GM21367 (cell line): ENCODE data around the gene HDGFL2.

Experiments
- ATAC-seq: cut with Tn5 transposase; IDR thresholded peaks from one replicate; pipeline ENCODE4 v1.9.1; 2021; ENCODE audit not compliant: unreplicated experiment

Gene HDGFL2

DNA sequence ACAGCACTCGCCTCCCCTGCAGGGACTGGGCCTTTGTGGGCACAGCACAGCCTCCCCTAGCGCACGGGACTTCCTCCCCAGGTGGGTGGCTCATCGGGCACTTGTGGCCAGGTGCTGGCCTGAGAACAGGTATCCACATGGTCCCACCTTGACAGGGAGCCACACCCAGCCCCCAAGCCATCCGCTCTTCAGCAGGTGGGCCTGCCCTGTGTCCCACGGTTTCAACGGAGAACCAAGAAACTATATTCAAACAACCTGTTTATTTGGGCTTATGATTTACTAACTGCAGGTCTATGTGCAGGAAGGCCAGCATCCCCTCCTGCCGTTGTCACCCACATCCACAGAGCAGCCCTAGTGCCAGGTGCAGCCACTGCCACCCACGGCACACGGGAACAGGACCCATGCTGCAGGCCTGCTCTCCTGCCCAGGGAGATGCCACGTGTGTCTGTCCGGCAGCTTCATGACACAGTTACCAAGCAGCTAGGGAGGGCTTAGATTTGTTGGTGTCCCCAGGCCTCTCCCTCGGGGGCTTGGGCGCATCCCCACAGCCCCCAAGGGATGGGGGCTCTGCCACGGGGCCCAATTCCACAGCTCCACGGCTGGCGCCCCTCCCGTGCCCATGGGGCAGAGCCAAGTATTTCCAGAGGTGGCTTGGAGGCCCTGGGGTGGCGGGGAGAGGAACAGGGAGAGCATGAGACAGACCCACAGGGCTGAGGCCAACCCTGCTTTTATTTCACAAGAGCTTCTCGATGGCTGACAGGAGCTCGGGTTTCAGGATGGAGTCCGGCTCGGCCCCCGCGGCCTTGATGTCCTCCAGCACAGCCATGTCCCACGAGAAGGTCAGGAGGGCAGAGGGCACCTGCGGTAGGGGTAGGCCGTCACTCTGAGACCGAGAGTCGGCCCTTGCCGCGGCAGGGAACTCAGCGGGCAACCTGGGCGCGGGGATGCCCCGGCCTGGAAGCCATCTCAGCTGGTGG, 27.0 kb upstream of the HDGFL2 start:
- ATAC-seq, result no peak

DNA sequence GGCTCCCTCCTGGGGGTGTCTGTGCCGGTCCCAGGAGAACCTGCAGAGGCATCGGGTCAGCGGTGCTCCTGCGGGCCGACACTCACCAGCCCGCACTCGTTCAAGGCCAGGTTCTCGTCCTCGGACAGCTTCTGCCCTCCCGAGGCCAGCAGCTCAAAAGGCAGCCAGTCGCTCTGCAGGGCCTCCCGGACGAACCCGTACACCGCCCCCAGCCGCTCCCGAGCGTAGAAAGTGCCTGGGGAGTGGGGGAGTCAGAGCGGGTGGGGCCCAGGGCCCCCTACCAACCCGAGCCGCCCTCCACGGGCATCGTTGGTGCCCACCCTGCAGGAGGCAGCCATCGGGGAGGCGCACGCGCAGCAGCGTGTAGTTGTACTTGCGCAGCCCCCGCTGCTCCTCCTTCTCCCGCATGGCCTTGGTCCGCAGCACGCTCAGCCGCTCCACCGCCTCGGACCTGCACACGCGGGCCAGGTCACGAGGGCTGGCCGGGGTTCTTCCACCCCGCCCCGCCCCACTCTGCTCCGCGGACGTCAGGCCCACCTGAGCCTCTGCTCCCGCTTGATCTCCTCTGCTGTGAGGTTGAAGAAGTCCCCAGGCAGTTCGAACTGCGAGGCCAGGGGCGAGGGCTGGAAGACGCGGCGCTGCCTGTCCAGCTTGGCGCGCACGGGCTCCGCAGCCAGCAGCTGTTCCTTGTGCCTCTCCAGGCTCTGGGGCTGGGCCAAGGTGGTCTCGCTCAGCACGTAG, 26.0 kb upstream of the HDGFL2 start:
- no peak for ATAC-seq

DNA sequence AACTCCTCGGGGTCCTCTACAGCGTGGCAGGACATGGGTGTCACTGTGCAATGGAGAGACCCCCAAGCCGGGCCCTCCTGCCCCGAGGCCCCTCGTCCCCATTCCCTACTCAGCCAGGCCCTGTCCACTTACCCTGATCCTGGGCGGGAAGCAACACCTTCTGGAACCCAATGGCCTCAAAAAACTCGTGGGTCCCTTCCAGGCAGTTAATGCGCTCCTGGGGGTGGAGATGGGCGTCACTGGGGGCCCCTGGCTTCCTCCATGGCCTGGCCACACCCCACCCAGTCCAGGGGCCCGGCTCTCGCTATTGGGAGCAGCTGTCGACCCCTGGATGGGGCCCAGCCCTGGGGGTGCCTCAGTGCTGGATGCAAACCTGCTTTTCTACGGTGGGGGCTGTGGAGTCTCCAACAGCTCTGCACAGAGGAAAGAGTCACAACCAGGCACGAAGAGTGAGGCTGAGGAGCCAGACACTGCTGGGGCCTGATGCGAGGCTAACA, 25.3 kb upstream of the HDGFL2 start:
- no peak for ATAC-seq

DNA sequence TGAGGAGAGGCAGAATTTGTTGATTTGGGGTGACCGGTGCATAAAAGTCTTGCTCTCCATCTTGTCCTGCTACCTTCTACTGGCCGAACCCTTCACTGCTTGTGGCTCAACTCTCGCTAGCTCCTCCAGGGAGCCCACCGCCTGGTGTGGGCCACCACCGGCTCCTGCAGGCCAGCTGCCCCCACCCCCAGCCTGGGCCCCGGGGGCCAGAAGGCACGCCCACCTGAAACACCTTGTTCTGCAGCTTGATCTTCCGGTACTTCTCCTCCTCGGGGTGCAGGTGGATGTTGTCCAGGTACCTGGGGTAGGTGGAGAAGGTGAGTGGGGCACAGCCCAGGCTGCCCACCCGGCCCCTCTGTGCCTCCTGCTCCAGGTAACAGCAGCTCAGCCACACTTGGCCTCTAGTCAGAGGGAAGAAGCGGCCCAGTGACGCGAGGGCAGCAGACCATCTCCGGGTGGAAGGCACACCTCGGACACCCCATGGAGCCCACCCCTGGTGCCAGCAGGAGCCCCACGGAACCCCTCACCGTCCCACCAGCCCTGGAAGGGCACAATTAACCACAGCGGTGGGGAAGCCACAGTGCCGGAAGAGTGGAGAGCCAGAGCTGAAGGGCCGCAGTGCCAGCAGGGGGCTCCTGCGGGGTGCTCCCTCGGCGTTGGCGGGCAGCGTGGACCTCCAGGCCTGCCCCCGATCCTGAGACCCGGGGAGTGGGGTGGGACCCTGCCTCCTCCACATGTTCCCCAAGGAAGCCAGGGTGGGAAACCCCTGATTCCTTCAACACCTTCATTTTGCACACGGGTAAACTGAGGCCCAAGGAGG, 24.6 kb upstream of the HDGFL2 start:
- ATAC-seq, result no peak

DNA sequence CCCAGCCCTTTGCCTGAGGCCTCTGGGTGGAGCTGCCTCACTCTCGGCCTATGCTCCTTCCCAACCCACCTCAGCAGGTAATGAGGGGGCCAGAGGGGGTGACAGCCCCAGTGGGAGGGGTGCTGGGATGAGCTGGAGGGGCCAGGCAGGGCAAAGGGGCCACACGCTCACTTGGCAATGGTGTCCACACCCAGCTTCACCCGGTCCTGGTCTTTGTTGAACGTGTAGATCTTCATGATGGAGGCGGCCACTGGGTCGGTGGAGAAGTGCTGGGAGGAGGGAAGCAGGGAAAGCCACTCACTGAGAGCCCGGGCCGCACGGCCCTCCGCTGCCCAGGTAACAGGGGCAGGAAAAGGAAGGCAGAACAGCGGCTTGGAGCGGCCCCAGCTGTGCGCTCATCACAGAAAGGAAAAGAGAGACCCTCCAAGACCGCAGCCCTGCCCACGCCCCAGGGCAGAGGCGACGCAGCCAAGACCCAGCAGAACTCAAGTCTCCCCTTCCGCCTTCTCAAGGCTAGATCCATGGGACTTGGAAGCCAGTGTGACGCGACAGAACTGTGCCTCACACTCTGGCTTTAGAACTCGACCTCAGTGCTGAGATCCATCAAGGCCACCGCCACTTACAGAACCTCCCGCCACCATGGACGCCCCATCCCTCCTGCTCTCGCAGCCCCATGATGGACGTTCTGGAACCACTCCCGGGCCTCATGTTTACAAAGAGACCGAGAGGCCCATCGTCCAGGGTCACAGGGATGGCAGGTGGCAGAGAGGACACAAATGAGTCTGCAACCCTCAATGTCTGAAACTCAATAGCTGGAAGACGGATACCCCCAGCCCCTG, 23.7 kb upstream of the HDGFL2 start:
- no peak for ATAC-seq

DNA sequence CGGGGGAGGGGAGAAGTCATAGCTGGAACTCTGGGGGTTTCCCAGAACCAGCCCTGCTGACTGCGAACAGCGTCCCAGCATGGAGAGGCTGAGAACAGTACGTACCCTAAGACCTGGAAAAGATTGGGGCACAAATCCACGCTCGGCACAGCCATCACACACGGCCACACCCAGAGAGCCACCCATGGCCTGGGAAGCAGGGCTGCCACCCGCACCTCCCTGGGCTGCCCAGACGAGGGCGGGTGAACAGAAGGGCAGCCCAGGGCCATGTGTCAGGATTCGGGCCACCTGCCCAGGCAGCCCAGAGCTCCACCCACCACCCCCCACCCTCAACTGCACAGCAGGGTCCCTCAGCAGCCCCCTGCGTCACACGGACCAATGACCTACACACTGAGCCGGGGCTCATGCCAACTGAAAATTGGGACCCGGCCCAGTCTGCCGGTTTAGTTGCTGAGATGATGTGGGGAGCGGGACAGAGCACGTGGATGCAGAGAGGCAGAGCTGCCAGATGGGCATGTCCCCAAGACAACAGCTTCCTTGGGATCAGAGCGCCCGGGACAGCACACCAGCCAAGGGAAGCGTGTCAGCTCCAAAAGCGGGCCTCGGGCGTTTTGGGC, 23.0 kb upstream of the HDGFL2 start:
- no peak for ATAC-seq

DNA sequence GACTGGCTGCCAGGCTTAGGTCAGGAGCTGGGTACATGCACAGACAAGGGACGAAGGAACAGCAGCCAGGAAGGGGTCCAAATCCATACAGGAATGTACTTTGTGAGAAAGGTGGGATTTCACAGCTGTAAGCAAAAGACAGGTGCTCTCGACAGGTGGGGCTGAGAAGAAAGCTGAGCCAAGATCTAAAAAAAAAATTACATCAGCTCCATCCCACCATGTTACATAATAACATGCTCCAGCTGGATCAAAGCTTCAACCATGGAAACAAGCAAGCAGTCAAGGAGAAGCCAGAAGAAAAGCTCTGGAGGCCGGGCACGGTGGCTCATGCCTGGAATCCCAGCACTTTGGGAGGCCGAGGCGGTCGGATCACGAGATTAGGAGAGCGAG, 22.5 kb upstream of the HDGFL2 start:
- ATAC-seq, result no peak

DNA sequence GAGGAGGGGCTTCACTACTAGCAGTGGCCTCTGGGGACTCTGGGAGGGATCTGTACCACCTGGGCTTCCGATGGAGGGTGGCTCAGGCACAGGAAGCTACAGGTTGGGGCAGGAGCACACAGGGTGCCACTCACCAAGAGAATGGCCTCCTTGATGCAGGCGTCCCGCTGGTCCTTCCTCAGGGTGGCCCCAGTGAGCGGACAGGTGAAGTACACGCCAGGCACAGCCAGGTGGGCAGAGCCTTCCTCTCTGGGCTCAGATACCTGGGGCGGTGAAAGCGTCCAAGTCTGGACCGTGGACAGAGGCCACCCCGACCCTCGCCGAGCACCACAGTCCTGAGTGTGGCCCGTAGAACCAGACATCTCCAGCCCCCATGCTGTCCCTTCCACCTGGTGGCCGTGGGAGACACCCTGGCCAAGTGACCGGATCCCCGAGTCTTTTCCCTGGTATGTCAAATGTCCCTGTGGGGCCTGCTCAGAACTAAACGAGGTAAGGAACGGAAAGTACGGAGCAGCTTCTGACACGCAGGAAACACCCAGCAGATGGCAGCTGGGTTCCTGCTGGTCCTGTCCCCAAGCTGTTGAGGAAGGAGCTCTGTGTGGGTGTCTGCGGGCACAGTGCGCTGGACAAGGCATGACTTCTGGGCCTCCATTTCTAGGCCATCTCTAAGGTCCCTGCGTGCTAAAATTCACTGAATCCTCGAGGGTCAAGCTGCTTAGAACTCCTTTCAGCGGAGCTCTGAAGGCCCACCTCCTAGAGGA, 19.7 kb upstream of the HDGFL2 start:
- ATAC-seq, result no peak

DNA sequence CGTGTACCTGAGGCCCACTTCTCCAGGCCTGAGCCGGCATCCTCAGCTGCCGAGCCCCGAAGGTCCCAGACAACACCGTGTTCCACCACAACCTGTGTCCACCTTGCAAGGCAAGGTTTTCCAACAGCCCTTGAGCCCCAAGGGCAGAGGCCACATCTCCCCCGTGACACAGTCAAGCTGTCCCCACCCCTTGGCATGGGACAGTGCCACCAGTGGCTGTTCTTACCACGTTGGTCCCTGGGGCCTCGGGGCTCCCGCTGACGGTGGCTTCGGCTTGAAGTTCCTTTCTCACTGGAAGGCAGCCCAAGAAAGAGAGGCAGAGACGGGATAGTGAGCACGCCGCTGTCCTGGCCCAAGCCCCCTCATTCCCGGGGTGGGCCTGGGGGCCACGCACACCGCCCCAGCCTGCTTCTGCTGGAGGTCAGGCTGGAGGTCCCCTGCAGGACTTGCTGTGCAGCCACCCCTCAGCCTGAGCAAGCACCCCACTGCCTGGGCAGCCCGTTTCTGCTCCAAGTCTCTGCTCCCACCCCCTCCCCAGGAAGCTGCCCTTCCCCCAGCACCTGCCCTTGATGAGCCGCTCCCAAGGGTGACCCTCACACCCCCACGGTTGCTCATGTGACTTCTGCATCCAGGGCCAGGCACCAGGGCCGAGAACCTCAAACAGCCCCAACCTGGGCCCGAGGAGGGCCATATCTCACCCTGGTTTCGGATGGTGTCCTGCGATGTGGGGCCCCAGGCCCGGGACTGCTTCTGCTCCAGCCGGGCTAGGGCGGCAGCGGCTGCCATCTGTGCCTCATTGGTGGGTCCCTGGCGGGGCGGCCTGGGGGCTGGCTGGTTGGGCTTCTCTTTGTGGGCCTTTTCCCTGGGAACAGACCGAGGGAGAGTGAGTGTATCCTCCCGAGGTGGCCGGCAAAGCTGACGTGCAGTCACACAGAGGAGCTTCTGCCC, 18.6 kb upstream of the HDGFL2 start:
- no peak for ATAC-seq

DNA sequence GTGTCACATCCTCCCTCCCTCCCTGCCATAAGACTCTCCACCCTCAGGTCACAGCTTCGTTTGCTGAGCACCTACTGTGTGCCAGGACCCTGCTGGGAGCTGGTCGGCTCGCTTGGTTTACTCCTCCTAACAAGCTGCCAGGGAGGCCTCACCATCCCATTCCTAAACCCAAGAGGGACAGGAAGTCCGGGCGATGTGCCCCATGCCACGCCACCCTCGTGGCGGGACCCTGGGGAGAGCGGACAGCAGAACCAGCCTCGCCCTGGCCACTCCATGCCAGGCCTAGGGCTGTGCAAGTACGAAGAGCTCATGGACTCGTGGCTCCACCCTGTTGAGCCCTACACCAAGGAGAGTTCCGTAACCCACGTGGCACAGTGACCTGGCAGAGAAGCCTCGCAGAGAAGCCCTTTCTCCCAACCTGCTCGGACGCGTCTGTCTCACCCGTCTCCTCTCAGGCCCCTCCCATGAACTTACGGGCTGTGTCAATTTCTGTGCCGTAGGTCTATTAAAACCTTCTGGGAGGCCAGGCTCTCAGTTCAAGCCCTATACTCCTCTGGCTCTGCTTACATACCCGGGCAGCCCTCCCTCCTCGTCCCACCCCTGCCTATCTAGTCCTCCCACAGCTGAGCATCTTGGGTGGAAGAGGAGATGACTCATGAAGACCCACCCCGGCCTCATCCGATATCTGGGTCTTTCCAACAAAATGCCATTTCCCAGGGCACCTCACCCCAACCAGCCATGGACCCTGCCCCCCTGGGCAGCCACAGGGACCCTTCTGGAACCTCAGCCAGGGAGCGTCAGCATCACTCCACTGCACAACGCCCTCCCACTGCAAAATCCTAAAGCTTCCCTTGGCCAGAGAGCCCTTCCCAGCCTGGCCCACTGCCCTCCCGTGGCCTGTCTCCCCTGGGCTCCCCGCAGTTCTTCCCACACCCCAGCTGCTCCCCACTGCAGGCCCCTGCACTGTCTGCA, 17.1 kb upstream of the HDGFL2 start:
- ATAC-seq, result no peak

DNA sequence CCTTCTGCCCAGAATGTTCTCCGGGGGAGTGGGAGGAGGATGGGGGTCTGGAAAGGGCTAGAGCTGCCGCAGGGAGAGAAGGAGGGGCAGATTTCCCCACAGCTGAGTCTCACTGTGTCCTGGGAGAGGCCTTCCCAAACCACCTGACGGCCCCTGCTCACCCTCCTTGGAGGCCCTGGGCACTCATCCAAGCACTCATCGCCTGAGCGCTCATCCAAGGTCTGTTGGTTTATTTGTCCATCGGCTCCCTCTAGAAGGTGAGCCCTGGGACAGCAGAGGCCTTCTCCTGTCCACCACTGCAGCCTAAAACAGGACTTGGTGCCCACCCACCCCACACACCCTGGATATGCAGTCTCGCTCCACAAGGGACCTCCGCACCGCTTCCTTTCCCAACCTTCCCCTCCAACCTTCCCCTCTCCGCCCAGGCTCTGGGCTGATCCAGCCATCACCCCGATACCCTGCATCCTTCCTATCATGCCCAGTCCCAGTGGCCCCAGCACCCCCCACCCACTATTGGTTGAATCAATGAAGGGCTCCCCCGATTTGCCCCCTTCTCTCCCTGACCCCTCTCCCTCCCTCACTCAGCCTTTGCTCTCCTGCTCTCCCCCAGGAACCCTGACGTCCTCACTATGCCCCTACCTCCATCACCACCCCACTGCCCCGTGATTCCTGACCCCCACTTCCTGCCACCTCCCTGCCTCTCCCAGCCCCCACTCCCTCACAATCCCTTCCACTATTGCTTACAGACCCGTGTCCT, 16.2 kb upstream of the HDGFL2 start:
- no peak for ATAC-seq

DNA sequence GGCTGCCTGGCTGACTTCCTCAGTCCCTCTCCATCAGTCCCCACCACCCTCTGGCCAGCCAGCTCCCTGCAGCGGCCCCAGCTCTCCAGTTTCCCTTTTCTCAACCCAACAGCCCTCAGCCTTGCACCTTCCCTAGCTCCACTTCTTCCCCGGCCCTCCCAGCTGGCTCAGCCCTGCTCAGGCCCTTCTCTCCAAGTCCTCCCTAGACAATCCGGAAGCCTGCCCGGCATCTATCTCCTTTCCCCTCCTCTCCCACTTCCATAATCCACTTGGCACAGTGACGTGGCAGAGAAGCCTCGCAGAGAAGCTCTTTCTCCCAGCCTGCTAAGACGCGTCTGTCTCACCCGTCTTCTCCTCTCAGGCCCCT, 15.6 kb upstream of the HDGFL2 start:
- ATAC-seq, result no peak

DNA sequence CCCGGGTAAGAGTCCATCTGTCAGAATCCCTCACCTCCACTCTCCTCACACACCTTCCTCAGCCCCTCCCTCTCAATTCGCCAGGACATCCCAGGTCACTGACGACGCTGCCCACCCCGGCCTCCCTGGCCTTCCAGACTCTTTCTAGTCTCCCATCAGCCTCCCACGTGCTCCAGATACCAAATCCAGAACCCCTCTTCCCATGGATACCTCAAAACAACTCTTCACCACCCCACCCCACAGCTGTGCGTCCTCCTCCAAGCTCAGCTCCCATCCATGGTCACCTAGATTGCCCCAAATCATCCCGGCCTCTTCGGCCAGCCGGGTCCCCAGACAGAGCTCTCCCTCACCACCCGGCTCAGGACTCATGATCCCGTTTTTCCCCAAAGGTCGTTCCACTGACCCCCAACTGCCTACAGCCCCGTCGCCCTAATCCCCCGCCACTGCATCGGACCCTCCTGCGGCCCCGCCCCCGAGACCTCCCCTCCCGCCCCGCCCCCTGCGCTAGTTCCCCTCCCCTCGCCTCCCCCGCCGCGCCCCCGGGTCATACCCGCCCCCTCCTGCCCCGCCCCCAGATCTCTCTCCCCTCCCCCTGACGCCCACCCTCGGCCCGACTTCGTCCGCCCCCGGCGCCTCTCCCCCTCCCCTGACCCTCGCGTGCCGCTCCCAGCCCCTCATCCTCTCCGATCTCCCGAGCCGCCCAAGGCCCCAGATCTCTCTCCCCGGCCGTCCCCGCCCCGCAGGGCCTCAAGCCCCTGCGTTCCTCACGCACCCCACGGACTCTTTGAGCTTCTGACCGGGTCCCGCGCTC, 15.0 kb upstream of the HDGFL2 start:
- no peak for ATAC-seq

DNA sequence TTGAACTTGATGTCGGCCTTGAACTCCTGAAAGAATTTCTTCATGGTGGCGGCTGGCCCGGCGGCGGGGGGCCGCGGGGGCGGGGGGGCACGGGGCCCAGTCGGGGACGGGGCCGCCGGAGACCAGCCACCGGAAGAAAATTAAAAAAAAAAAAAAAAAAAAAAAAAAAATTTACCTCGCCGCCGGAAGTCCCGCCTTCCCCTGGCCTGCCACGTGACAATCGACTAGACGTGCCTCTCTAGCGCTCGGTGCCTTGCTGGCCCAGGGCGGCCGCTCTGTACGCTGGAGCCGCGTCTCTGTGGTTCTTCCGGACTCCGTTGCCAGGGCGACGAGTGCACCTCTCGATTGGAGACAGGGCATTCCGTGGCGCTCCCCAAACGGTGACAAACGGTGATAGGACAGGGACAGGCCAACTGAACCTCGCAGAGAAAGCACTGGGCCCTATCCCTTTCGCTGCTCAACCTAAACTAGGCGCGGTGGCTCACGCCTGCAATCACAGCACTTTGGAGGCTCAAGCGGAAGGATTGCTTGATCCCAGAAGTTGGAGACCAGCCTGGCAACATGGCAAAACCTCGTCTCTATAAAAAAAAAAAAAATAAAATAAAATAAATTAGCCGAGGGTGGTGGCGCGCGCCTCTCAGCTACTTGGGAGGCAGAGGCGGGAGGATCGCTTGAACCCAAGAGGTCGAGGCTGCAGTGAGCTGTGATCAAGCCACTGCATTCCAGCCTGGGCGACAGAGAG, 14.3 kb upstream of the HDGFL2 start, which contains the start of gene UBXN6:
Gene UBXN6 (minus strand): TSS at position 141 of the 742 bp plus-strand sequence. CDS start 97 bp downstream, at position 44.
- ATAC-seq, result peak; percentile 83
